Stimulated activated CD4-positive, alpha-beta T cell treated with anti-CD3 and anti-CD28 coated beads, Interleukin-12 subunit alpha, Interleukin-12 subunit beta, amount 100 ng/mL, for 24 hours (primary cell): ENCODE results near the gene PSENEN.
A peak's percentile ranks its signal among the peaks of the same experiment; 100 is the strongest.
"Not testable (repeated sequence)": the region's sequence is repeated elsewhere in the genome, so short reads cannot be mapped to it uniquely, and the experiment has no call there.

Experiments used
- DNase-seq, 2 experiments: peaks; one replicate each; pipeline ENCODE4 v3.0.0-alpha.2; 2020; ENCODE audit warnings: low read depth in 2 of 2

Gene PSENEN

GRCh38 chr19:35751839-35752745, 6.6 kb downstream of the PSENEN start:
- DNase-seq = no peak

- DNase-seq = no peak
These were observed 7.4 kb downstream of the PSENEN start for GRCh38 chr19:35752746-35753350.

- DNase-seq = no peak
These were observed 8.4 kb downstream of the PSENEN start for GRCh38 chr19:35753634-35754369.

DNA sequence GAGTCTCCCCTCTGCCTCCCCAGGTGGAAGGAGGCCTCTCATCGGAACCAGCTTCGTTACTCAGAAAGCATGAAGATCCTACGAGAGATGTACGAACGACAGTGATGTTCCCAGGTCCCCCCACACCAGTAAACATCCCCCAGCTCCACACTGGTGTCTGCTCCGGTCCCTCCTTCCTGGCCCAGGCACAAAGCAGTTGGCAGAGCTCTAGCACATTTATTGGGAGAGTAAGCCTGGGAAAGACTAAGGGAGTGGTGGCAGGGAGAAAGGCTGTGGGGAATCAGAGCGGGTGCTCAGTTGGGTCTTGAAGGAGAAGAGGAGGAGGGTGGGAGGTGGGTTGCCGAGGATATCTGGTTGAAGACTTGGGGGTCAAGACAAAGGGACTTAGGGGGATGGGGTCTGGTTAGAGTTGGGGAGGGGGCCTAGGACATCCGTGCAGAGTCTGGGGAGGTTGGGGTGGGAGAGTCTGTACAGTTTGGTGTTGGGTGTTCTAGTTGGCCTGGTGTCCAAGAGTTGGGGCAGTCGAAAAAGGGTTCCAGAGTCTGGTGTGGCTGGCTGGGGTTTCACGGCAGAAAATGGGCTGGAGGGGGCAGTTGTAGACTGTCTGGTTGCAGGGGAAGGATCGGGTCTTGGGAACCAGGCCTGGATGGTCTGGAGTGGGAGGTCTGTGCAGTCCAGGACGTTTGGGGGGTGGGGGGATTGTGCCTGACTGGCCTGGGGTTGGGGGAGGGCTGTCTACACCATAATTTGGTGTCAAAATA, 9.1 kb downstream of the PSENEN start:
- no peak for DNase-seq

DNA sequence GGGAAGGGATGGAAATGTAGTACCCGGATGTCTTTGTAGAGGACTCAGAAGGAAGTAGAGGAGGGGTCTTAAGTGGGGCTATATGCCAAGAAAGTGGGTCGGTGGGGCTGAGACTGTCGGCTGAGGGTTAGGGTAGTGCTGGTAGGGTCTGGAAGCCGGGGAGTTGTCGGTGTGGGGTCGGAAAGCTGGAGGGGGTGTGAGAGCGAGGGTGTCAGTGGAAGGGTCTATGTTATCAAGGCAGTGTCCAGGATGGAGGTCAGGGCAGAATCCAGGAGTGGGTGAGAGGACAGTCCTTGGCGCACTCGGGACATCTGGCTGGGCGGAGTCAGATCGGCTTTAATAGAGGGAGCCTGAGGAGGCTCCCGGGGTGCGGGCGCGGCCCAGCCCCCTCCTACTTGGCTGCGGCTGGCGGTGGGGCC, 9.7 kb downstream of the PSENEN start:
- no peak for DNase-seq

DNA sequence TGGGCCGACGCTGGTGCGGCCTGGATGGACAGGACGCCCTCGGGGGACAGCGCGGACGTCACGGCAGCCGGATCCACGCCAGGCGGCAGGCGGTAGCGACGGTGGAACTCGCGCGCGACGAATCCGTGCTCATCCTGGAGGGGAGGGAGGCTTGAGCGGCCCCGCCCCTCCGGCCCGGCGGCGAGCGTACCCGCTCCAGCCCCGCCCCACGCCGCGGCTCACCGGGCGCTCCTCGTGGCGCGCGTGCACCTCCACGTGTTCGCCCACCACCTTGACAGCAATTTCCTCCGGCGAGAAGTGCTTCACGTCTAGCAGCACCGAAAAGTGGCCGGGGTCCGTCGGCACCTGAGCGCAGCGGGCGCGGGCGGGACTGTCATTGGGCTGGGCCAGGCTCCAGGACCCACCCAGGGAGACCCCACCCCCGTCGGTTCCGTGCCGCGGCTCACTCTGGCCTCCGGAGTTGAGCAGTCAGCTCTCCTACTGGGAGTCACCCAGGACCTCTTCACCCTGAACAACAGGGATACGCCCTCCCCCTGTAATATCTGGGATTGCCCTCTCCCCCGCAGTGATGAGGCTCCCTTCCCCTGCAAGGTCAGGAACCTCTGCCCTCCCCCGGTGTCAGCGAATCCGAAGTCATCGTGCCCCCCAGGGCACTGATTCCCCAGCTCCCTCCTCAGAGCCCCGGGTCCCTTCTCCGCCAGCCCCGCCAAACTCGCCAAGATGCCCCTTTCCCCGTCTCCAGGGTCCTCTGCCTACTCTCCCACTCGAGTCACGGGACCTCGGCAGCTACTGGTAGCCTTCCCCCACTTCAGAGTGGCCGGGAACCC, 10.3 kb downstream of the PSENEN start:
- DNase-seq = no peak

DNA sequence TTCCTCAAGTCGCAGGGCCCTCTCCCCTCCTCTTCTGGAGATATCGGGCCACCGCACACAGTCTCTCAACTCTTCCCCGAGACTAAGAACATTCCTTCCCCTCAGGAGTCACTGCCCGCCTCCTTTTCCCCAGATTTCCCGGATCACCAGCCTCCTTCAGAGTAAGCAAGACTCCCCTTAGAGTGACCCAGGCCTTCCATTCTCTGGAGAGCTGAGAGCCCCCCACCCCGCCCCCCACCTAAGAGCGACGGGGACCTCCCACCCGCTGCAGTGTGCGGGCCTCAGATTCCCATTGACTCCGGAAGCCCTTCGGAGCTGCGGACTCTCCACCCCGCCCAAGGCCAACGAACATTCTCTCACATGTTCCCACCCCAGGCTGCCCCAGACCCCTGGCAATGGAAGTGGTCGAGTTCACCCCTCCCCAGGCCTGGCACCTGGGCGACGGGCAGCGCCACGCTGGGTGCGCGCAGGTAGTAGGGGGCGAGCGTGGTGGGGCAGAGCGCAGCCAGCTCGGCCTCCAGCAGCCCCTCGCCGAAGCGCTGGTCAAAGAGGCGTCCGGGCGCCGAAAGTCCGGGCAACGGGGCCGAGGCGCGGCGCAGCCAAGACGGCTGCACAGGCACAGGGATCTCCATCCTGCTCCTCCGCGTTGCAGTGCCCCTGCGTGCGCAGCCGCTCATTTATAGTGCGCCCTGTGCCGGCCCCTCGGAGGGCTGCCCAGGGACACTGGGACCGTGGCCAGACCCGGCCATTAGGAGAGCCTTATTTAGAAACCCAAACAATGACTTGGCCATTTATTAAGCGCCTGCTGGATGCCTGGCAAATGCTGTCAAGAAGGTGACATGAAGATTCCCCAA, 11.2 kb downstream of the PSENEN start, which contains the start of gene HSPB6:
TSS of gene HSPB6 (minus strand) at position 653 of the 854 bp plus-strand sequence. CDS start at position 632, 21 bp downstream.
- no peak for DNase-seq

GRCh38 chr19:35757231-35757748, 11.8 kb downstream of the PSENEN start:
- DNase-seq = no peak

DNA sequence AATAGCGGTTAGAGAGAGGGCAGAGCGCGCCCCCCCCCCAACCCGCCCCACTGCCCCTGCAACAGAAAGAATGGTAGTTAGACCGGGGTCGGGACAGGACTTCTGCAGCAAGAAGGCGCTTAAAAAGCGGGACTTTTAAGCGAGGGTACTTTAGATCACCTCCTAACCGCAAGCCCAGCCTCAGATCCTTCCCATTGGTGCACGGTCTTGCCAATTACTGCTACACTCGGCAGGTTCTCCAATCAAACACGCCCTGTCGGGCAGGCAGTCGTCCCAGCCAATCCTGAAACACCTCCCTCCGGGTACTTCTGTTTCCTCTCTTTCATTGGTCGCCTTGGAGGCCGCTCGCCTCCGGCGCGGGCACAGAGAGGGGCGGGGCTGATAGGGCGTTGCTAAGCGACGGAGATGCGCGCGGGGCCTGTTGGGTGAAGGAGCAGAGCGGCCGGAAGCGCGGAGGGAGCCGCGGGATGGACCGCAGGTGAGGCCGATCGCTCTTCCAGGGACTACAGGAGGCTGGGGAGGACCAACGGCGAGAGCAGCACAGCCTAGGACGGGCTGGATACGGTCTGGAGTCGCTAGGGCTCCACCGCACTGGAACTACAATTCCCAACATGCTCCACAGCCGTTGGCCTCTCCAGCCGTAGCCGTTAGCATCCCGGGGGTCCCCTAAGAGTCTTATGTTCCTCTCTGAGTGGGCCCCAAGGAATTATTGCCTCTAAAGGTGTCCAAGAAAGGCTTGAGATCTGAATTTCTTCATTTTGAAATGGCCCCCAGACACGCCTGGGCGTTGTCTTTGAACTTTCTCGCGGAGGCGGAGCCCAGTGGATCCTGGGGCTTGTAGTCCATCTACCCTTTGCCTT, 12.5 kb downstream of the PSENEN start, which contains the start of gene PROSER3:
TSS of gene PROSER3 (plus strand) at position 428 of the 860 bp plus-strand sequence. CDS start at position 468, 40 bp downstream.
- peak; percentile 96 to 98 for DNase-seq

- DNase-seq = no peak
These were observed 14.2 kb downstream of the PSENEN start for GRCh38 chr19:35759697-35760096.

- no peak for DNase-seq
These were observed 15.4 kb downstream of the PSENEN start for GRCh38 chr19:35760711-35761349.

GRCh38 chr19:35764432-35765315, 19.2 kb downstream of the PSENEN start:
- no peak for DNase-seq

DNA sequence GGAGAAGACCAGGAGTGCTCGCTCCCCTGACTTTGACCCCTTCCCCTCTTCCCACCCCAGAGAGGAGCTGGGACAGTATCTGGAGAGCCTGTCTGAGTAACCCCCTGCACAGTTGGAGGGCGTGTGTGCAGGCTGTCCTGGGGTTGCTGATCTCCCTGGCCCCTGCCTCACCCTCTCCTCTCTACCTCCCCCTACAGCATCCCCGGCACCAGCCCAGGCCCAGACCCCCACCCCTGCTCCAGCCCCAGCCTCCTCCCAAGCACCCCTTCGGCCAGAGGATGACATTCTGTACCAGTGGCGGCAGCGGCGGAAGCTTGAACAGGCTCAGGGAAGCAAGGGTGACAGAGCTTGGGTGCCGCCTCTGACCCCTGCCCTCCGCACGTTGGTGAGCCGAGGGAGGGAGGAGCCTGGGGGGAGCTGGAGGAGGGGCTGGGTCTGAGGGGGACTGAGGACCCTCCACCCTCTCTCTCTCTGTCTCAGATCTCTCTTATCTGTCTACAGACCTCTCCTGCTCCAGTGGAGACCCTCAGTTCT, 21.2 kb downstream of the PSENEN start:
- DNase-seq = no peak

DNA sequence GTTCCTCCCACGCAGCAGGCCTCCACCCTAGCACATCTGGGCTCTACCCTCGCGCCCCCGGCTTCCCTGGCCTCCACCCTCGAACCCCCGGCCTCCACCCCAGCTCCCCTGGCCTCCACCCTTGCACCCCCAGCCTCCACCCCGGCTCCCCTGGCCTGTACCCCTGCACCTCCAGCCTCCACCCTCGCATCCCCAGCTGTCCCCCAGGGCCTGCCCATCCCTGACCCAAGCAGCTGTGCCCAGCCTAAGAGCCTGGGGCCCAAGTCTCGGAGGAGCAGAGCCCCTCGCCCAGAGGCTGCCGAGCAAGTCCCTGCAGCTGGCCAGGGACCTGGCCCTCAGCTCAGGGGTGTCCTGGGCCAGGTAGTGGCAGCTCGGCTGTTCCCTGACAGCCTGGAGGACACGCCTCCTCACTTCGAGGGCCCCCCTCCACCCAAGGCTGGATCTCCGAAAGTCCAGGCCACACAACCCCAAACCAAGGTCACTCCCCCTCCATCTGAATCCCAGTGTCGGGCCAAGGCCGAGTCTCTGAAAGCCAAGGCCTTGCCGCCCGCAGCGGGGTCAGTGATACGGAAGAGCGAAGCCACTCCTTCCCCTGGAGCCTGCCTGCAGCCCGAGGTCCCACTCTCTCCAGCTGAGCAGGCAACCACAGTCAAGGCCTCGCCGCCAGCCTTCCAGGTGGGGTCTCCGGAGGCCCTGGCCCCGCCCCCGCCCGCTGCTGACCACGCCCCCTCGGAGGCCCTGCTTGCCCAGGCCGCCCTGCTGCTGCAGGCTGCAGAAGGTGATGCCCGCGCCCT, 22.0 kb downstream of the PSENEN start:
- DNase-seq = no peak

DNA sequence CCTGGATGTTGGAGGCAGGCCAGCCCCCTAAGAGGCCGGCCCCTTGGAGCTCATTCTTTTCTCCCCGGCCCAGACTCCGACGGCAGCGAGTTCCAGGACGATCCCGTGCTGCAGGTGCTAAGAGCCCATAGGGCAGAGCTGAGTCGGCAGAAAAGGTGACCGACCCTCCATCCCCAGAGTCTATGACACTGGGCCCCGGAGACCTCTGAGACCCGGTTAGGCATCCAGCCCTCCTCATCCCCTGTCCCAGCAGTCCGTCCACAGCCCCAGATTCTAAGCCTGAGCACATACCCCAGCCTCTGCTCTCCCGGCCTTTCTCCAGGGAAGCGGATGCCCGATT, 22.6 kb downstream of the PSENEN start:
- DNase-seq = no peak

DNA sequence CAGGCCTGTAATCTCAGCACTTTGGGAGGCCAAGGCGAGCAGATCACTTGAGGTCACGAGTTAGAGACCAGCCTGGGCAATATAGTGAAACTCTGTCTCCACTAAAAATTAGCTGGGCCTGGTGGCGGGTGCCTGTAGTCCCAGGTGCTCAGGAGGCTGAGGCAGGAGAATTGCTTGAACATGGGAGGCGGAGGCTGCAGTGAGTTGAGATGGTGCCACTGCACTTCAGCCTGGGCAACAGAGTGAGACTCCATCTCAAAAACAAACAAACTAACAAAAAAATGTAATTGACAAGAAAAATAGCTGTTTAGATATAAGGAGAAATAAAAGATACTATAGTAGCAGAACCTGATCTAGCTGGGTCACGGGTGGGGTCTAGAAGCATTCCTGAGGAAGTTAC, 26.9 kb downstream of the PSENEN start:
- not testable (repeated sequence) for DNase-seq
